ENCODE data around the gene FBXO28.

DNA sequence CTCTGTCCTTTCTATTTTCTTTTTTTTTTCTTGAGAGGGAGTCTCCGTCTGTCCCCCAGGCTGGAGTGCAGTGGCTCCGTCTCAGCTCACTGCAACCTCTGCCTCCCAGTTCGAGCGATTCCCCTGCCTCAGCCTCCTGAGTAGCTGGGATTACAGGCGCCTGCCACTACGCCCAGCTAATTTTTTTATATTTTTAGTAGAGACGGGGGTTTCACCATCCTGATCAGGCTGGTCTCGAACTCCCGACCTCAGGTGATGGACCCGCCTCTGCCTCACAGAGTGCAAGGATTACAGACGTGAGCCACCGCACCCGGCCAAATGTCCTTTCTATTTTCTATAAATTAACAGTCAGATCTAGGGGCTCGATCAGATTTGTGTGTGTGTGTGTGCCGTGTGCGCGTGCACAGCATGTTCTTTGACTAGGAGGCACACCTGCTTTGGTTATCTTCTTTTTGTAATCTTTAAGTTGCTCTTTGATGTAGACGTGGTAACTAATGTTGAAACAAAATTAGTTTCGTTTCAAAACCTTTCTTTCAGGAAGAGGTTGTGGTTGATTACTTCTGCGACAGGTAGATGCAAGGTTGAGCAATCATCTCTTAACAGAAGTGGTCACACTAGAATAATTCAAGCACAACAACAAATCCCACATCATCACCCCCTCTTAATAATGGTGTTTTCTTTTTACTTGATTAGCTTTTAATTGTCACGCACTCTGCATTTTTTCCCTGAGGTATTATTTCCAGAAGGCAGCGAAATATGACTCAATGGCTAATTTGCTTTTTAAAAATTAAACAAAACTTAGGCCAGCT is 68.3 kb downstream of the FBXO28 start:
- TF ChIP-seq, protein P1, sequence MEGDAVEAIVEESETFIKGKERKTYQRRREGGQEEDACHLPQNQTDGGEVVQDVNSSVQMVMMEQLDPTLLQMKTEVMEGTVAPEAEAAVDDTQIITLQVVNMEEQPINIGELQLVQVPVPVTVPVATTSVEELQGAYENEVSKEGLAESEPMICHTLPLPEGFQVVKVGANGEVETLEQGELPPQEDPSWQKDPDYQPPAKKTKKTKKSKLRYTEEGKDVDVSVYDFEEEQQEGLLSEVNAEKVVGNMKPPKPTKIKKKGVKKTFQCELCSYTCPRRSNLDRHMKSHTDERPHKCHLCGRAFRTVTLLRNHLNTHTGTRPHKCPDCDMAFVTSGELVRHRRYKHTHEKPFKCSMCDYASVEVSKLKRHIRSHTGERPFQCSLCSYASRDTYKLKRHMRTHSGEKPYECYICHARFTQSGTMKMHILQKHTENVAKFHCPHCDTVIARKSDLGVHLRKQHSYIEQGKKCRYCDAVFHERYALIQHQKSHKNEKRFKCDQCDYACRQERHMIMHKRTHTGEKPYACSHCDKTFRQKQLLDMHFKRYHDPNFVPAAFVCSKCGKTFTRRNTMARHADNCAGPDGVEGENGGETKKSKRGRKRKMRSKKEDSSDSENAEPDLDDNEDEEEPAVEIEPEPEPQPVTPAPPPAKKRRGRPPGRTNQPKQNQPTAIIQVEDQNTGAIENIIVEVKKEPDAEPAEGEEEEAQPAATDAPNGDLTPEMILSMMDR (optimal IDR thresholded peaks at IDR 0.05 in 1 of 3, IDR thresholded peaks at IDR 0.05 in 1 of 3, conservative IDR thresholded peaks at IDR 0.05 in 1 of 3; ENCODE audit: extremely low read depth in 1 of 3, insufficient read depth in 2 of 3, low read length in 3 of 3): no peak
- no peak for TF ChIP-seq EZH2 (IDR thresholded peaks at IDR 0.05; ENCODE audit: low read length)

Measured in keratinocyte (primary cell).